Gastrocnemius medialis (tissue), 4 donors: ENCODE results near the gene NKAPD1. TPM values are rescaled to one million over a fixed set of nuclear protein-coding genes. Genes with fewer than 3 reads are reported as not detected.
"Not testable (repeated sequence)": the region's sequence is repeated elsewhere in the genome, so short reads cannot be mapped to it uniquely, and the experiment has no call there.

ENCODE experiments used
- ATAC-seq, 2 donors: fragments of 150-250 bp; one replicate each; pipeline ENCODE4 v1.9.1; 2016
- DNase-seq, 2 donors: peaks; one replicate each; pipeline ENCODE4 v3.0.0-alpha.2; 2019
- H3K27ac ChIP-seq, 4 donors: fragments of 200-600 bp; sonication (generic); 1 replicate in 1 of 4; 2 replicates in 3 of 4; pipeline ENCODE4 v1.5.1; 2016 to 2018; ENCODE audit warnings: mild to moderate bottlenecking in 2 of 4, moderate library complexity in 1 of 4
- H3K27me3 ChIP-seq, 3 donors: fragments of 200-600 bp; sonication (generic) in 2 of 3; 1 replicate in 1 of 3; 2 replicates in 2 of 3; pipeline versions ENCODE4 v1.5.1 to v1.6.0; 2016 to 2019; ENCODE audit warnings: mild to moderate bottlenecking in 1 of 3, moderate library complexity in 1 of 3
- H3K36me3 ChIP-seq, 2 donors: fragments of 200-600 bp; sonication (generic) in 1 of 2; one replicate each; pipeline ENCODE4 v1.5.1; 2017 to 2018
- H3K4me1 ChIP-seq, 2 donors: fragments of 200-600 bp; sonication (generic) in 1 of 2; one replicate each; pipeline ENCODE4 v1.5.1; 2016 to 2017; ENCODE audit warnings: mild to moderate bottlenecking in 2 of 2
- H3K4me3 ChIP-seq, 4 donors: fragments of 200-600 bp; sonication (generic) in 3 of 4; 1 replicate in 1 of 4; 2 replicates in 3 of 4; pipeline ENCODE4 v1.5.1; 2016 to 2019; ENCODE audit warnings: mild to moderate bottlenecking in 2 of 4
- H3K9me3 ChIP-seq, 3 donors: fragments of 200-600 bp; sonication (generic) in 2 of 3; 1 replicate in 1 of 3; 2 replicates in 2 of 3; pipeline ENCODE4 v1.5.1; 2016 to 2019
- CTCF ChIP-seq, 5 experiments: fragments of 450-650 bp in 3 of 5; fragments of 200-600 bp in 2 of 5; sonication (generic) in 2 of 5; IDR thresholded peaks in 4 of 5; conservative IDR thresholded peaks in 1 of 5; 1 replicate in 4 of 5; 2 replicates in 1 of 5; pipeline ENCODE4 v1.5.1; 2016 to 2019; ENCODE audit warnings: antibody characterized with exemption in 5 of 5, mild to moderate bottlenecking in 3 of 5, moderate library complexity in 3 of 5
- POLR2A ChIP-seq, 2 donors: fragments of 450-650 bp; IDR thresholded peaks; one replicate each; pipeline ENCODE4 v1.6.1; 2017; ENCODE audit warnings: antibody characterized with exemption in 2 of 2, mild to moderate bottlenecking in 2 of 2, moderate library complexity in 2 of 2
- in situ Hi-C, 4 donors: fragments of 200-750 bp; cut with MboI; loops; one replicate each; pipeline versions ENCODE4 v1.15.0 to v1.8.0; 2017; ENCODE audit warnings: low sequenced_read_pairs in 4 of 4
- intact Hi-C: fragments of 100-400 bp; cut with DNase I; formaldehyde crosslinking; loops from one replicate; pipeline ENCODE4 v1.15.1; 2023; ENCODE audit warnings: low total_unique reads
- total RNA-seq, 4 donors: library from RNA; depleted of rRNA; stranded (reverse); fragments of >200 nt; gene quantifications; one replicate each; pipeline versions ENCODE4 v1.1.0 to v1.2.3, GENCODE V29; 2016

The NKAPD1 gene
- total RNA-seq, 4 donors from 2014 or later, result 4.0 to 10.5 (median 9.0) TPM

- in situ Hi-C loops, result no loop called here
- no peak overlapping the region for H3K4me3 ChIP-seq
- intact Hi-C loops, result no loop called here
- DNase-seq, result no peak
- TF ChIP-seq POLR2A (IDR thresholded peaks at IDR 0.05) (no peak), CTCF (IDR thresholded peaks at IDR 0.05 in 4 of 5, conservative IDR thresholded peaks at IDR 0.05 in 1 of 5) (no peak)
- H3K36me3 ChIP-seq, result peaks cover 0 to 56% of the 10 kb centered on the region in 2 donors
- no peak for ATAC-seq
- H3K27me3 ChIP-seq, result no peaks in the 10 kb centered on the region
- H3K9me3 ChIP-seq, result no peaks in the 10 kb centered on the region
- peaks cover 0 to 24% of the 10 kb centered on the region in 2 donors for H3K4me1 ChIP-seq
- peak overlapping the region in 1 of 4 donors; percentile 8 for H3K27ac ChIP-seq
These were observed 31.2 kb upstream of the NKAPD1 start for GRCh38 chr11:112042961-112043304.

GRCh38 chr11:112044961-112045360 is 29.1 kb upstream of the NKAPD1 start:
- no peak for ATAC-seq
- intact Hi-C loops, result no loop called here
- no peak for TF ChIP-seq POLR2A (IDR thresholded peaks at IDR 0.05)
- no peak for TF ChIP-seq CTCF (IDR thresholded peaks at IDR 0.05 in 4 of 5, conservative IDR thresholded peaks at IDR 0.05 in 1 of 5)
- in situ Hi-C loops, result no loop called here
- Histone ChIP-seq H3K36me3 (peaks cover 0 to 55% of the 10 kb centered on the region in 2 donors), H3K4me1 (peaks cover 0 to 23% of the 10 kb centered on the region in 2 donors), H3K9me3 (no peaks in the 10 kb centered on the region), H3K4me3 (no peak overlapping the region), H3K27me3 (no peaks in the 10 kb centered on the region), H3K27ac (peak overlapping the region in 1 of 4 donors; percentile 41)
- no peak for DNase-seq

- H3K27ac ChIP-seq, H3K4me1 ChIP-seq, DNase-seq, H3K4me3 ChIP-seq, H3K9me3 ChIP-seq, intact Hi-C loops, H3K27me3 ChIP-seq, in situ Hi-C loops, ATAC-seq: not testable (repeated sequence)
- peaks cover 0 to 72% of the 10 kb centered on the region in 2 donors for H3K36me3 ChIP-seq
These were observed 27.5 kb upstream of the NKAPD1 start for GRCh38 chr11:112046647-112047046.

- ATAC-seq, DNase-seq, H3K27me3 ChIP-seq, in situ Hi-C loops, intact Hi-C loops, H3K4me1 ChIP-seq, H3K9me3 ChIP-seq, H3K4me3 ChIP-seq: not testable (repeated sequence)
- H3K36me3 ChIP-seq, result peaks cover 2 to 87% of the 10 kb centered on the region in 2 donors
- peak overlapping the region in 2 of 4 donors; percentile 13 to 57 for H3K27ac ChIP-seq
These were observed 25.8 kb upstream of the NKAPD1 start for GRCh38 chr11:112048256-112048655.

- H3K9me3 ChIP-seq, result no peaks in the 10 kb centered on the region
- H3K27me3 ChIP-seq, result no peaks in the 10 kb centered on the region
- intact Hi-C loops, result no loop called here
- no peak overlapping the region for H3K27ac ChIP-seq
- peaks cover 5 to 87% of the 10 kb centered on the region in 2 donors for H3K36me3 ChIP-seq
- in situ Hi-C loops, result no loop called here
- DNase-seq, result no peak
- H3K4me3 ChIP-seq, result no peak overlapping the region
- no peak for ATAC-seq
- peaks cover 0 to 4% of the 10 kb centered on the region in 2 donors for H3K4me1 ChIP-seq
- TF ChIP-seq POLR2A (IDR thresholded peaks at IDR 0.05), result no peak
- TF ChIP-seq CTCF (IDR thresholded peaks at IDR 0.05 in 4 of 5, conservative IDR thresholded peaks at IDR 0.05 in 1 of 5), result no peak
These were observed 24.3 kb upstream of the NKAPD1 start for GRCh38 chr11:112049777-112050176.

GRCh38 chr11:112050721-112051120 is 23.4 kb upstream of the NKAPD1 start:
- DNase-seq (no peak), ATAC-seq (no peak)
- H3K27ac ChIP-seq, result no peak overlapping the region
- no peaks in the 10 kb centered on the region for H3K9me3 ChIP-seq
- no peak overlapping the region for H3K4me3 ChIP-seq
- no peak for TF ChIP-seq CTCF (IDR thresholded peaks at IDR 0.05 in 4 of 5, conservative IDR thresholded peaks at IDR 0.05 in 1 of 5)
- no peak for TF ChIP-seq POLR2A (IDR thresholded peaks at IDR 0.05)
- intact Hi-C loops (no loop called here), in situ Hi-C loops (no loop called here)
- peaks cover 0 to 4% of the 10 kb centered on the region in 2 donors for H3K4me1 ChIP-seq
- peaks cover 5 to 79% of the 10 kb centered on the region in 2 donors for H3K36me3 ChIP-seq
- H3K27me3 ChIP-seq, result no peaks in the 10 kb centered on the region
